DMS153 (cell line): ENCODE results near the gene TMPRSS6.

Source experiments
- DNase-seq: peaks from one replicate; lab custom pipeline; 2025; lab: John Stamatoyannopoulos, UW

TMPRSS6 gene

DNA sequence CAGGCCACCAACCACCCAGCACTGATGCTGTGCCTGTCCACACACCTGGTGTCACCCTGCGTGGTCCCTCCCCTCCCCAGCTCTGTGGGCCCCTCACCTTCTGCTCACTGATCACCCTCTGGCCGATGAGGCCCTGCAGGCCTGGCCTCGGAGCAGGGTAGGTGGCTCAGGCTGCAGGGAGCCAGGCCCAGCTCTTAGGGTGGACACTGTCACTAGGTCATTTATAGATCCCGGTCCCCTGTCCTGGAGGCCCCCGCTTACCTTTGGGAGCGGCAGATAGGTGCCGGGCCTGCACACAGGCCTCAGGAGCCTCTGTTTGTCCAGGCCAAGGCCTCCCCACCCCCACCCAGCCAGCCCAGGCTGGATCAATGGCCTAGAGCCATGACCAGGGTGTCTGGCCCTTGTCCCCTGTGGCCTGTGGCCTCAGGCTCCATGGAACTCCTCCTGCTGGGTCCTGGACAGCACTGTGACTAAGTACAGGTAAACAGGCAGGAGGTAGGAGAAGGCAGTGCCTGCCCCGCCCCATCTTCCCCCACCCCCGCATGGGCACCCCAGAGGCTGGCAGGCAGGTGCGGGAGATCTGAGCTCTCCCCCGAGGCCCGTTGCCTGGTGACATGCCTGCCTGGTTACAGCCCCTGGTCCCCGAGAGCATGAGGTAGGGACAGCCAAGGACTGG is at the start of gene TMPRSS6:
TMPRSS6 (minus strand) TSS at position 472 of the 676 bp plus-strand sequence. CDS start 6,296 bp downstream, outside the sequence.
- peak; percentile 28 for DNase-seq

DNA sequence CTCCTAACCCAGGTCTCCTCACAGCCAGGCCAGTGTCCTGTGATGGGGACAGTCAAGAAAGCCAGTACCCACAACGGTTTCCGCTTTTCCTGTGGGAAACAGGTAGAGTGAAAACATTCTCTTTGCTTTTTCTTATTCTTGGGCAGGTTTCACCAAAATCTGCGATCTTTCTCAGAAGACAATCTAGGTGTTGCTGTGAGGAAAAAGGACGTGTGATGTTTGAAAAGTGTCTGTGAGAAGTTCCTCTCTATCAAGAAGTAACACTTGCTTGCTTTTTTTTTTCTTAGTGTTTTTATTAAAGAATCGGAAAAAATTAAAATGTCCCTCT is 49.4 kb upstream of the TMPRSS6 start:
- DNase-seq: no peak

DNA sequence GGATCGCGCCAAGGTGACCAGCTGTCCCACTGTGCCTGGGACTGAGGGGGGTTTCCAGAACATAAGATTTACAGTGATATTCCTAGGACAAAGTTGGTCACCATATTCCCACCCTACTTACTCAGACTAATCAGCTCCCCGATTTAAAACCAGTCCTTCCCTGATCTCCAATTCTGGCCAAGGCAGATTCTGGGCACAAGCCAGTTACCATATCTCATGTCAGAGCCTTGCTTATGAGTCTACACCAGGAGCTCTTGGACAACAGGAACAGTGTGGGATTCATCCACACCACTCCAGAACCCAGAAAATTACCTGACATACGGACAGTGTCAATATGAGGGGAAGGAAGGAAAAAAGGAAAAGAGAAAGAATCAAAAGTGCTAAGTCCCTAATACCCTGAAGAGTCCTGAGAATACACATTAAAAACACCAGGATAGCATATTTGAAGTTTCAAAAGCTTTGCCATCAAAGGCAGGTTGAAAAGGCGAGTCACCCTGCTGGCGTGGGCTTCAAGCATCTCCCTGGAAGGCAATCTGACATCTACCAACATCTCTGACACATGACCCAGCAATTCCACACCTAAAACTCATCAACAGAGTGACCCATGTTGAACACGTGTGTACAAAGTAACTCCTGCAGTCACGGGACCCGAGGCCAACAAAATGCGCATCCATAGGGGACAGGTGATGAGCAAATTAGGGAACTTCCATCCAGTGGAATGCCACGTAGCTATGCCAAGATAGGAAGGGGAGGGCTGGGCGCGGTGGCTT is 48.2 kb upstream of the TMPRSS6 start:
- DNase-seq: no peak

DNA sequence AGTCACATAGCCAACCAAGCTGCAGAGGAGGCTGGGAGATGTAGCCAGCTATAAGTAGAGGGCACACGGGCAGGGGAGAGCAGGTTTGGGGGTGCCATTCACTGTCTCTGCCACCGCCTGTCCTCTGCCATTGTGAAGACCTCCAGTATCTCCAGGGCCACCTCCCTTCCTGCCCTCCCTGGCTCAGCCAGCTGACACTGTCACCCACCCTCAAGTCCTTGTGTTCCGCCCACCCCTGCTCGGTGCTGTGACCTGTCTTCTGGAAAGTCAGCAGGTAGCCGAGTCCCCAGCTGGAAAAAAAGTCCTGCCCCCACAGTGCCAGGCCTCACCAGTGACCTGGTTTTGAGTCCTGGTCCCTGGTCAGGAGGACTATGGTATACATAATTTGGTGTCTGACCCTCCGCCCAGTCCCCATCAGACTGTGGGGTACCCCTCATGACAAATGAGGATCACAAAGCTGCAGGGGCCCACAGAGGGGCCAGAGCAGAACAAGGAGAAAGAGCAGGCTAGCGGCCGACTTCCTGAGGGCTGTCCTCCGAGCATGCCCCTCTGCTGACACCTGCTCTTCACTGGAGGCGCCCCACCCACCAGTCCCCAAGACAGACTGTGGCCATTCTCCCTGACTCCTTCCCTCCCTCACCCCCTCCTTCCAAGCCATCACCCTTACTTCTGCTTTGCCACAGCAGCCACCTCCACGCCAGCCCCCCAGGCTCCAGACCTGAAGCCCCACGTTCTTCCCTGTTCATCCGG is 47.3 kb upstream of the TMPRSS6 start:
- DNase-seq: no peak

DNA sequence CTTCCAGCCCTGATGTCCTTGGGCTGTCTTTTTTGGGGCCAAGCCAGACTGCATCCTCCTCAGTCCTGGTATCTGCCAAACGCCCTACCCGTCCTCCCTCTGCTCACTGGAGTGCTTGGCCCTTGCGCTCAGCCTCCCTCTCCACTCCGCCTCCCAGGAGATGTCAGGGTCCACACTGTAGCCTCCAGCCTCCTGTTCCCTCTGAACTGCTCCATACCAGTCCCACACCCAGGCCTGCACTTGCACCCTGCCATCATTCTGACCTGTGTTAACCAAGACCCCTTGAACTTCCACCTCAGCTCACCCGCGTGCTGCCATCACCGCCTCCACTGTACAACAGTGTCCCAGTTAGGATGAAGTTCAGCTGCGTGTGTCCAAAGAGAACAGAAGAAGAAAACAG is 46.5 kb upstream of the TMPRSS6 start:
- no peak for DNase-seq

DNA sequence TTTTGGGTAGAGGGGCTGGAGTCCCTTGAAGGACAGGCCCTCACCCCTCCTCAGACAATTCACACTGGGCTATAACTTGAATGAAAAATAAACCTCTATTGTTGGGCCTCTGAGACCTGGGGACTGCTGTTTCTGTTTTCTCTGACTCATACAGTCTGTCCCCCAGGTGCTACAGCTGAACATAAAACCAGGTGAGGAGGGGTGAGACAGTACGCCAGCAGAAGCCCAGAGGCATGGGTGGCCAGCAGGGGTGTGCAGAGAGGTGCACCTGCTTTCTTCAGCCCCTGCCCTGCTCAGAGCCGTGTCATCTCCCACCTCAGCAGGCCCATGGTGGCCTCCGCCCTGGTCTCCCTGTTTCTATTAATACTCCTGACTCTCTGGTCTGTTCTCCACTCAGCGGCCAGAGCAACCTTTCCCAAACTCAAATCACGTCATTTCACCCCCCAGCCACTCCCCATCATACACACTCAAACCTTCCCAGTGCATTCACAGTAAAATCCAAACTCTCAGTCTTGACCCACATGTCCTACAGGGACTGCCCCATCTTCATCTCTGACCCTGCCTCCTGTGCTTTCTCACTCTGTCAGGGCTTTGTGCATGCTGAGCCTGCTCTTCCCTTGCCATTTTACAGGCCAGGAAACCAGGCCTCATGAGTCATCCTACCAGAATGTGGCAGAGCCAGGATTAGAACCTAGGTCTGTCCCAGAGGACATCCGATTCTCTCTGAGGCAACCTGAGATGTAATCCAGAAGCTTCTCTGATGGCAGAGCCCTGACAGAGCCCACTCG is 45.6 kb upstream of the TMPRSS6 start:
- no peak for DNase-seq

DNA sequence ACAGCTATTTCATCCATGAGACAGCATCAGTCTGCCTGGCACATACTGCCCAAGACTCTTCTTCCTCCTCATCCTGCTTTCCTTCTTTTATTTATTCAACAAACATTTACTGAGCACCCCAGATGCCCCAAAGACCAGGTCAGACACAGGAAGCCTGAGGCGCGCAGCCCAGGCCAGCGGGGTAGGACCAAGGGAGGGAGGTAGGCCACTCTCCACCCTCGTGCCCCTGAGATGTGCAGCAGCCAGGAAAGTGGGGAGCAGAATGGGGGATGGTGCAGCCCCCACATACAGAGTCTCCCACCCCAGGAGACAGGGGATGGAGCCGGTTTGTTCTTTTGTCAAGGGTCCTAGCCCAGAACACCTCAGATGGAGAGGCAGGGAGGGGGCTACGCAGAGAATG is 44.4 kb upstream of the TMPRSS6 start:
- DNase-seq: no peak

DNA sequence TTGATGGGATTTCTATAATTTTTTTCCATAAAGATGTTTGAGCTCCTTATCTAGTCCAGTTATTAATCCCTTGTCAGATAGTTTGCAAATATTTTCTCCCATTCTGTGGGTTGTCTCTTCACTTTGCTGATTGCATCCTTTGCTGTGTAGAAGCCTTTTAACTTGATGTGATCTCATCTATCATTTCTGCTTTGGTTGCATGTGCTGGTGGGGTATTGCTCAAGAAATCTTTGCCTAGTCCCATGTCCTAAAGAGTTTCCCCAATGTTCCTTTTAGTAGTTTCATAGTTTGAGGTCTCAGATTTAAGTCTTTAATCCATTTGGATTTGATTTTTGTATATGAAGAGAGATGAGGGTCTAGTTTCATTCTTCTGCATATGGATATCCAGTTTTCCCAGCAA is 41.9 kb upstream of the TMPRSS6 start:
- DNase-seq: no peak

DNA sequence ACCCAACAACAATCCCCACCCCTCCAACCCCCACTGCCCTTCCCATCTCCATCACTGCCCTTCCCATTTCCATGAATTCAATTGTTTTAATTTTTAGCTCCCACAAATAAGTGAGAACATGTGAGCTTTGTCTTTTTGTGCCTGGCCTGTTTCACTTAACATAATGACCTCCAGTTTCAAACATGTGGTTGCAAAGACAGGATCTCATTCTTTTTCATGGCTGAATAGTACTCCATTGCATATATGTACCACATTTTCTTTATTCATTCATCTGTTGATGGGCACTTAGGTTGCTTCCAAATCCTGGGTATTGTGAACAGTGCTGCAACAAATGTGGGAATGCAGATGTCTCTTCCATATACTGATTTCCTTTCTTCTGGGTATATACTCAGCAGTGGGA is 41.2 kb upstream of the TMPRSS6 start:
- DNase-seq: no peak

DNA sequence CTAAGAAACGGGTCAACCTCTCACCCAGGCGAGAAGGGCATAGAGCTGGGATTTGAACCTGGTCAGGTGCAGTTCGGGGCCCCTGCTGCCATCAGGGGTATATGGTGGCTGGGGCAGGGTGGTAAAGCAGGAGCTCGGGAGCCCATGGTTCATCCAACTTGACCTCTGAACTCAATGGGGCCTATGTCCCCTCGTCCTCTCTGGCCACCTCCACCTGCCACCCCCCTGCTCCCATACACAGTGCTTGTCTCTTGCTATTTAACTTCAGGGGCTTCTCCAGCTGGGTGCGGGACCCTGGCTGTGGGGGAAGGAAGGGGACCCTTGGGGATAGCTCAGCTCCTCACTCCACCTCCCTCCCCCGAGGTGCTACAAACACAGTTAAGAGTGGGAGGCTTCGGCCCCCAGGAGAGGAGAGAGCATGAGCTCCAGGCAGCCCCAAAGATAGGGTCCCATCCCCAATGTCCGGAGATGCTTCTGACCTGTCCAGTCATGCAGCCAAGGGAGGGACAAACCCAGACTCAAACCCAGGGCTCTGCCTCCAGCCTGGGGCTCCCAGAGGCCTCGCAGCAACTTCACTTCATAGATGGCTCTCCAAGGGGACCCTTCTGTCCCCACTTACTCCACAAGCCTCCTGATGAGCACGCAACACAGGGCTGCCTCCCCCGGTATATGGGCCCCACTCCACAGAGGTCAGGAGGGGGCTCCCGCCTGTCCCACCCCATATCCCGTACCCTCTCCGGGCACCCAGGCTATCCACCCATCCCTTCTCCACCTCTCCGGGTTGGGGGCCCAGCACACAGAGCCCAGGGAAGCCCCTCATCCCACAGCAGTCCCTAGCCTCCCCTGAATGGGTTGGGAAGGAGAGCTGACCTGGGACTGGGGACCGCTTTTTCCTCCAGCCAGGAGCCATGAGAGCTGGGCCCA is 39.5 kb upstream of the TMPRSS6 start:
- DNase-seq: no peak

DNA sequence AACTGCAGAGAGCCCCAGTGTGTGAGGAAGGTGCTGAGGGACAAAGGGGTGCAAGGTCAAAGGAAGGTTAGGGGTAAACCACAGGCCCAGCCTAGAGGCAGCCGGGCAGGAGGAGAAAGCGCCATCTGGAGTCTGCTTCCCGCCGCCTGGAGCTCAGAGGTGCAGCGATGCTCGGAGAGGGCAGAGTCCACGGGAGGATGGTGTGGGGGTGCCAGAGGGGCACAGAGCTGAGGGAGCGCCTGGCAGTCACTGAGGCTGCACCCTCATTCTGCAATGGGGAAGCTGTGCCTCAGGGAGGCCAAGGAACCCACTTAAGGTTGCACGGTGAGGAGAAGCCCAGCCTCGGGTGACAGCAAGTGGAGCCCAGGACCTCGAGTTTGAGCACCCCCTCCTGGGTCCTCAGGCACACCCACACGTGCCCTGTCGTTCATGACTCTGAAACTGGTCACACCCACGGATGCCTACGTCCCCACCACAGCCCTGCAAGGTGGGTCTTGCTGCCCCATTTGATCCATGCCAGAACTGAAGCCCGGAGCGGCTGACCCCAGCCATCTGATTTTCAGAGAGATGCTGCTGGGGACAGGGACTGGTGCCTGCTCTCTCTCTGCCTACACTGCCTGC is 38.6 kb upstream of the TMPRSS6 start:
- no peak for DNase-seq

DNA sequence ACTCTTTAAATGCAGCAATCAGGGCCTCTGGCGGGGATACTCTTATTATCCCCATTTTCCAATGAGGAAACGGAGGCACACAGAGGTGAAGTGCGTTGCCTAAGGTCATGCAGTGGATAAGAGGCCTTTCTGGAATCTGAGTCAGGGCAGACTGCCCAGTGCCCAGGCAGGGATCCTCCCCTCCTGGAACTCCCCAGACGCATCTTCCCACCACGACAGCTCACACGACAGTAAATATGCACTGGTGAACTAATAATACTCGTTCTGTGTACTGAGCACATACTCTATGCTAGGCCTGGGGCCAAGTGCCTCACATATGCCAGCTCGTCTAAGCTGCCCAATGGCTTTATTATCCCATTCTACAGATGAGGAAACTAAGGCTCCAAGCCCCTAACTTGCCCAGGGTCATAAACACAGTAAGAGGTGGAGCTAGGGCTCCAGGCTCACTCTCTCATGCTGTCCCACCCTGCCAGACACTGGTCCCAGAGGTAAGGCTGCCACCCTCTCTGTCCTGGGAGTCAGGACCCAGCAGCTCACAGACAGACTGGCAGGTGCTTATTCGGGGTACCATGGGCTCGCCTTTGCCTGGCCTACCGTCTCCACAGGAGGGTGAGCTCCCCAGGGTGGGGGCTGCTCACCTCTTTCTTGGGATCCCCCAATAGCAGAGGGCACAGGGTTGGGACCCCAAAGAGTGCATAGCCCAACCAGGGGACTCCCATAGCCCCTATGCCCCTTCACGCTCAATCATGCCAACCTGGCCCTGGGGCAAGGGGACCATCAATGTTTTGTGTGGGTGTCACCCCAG is 37.9 kb upstream of the TMPRSS6 start:
- DNase-seq: no peak

DNA sequence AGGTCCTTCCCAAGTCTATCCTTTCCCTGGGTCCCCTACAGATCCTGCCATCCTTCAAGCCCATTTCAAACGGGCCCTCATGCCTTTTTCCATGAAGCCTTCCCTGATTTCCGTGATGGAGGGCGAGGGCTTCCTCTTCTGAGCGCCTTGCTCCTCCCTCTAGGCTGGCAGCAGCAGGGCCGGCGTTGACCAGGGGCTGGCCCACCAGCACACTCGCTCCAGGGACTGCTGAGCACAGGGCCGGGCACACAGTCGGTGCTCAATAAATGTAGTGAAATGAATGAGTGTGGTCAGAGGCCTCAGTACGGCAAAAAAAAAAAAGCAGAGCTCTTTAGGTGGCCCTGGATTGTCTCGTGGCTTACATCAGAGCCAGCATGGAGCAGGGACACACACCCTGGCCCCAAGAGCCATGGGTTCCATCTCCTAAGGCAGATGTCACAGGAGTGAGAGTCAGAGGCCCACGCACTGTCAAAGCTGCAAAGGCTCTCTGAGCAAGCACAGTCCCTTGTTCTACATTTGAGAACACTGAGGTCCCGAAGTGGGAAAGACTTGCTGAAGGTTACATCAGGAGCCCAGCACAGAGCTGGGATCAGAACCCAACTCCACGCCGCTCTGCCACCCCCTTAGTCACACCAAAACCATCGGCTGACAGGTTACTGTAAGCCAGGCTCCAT is 37.1 kb upstream of the TMPRSS6 start:
- no peak for DNase-seq

DNA sequence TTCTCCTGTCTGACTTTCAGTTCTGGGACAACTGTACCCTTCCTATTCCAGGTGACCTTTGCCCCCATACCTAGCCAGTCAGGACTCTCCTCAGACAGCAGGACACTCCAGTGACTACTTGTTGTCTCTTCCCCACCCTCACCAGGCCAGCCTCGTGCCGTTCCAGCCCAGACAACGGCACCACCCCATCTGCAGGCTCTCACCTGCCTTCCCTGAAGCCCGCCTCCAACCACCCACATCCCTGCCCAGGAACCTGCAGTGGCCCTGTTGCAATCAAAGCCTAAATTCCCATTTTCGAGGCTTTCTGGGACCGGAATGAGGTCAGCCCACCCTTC is 36.5 kb upstream of the TMPRSS6 start:
- DNase-seq: no peak

DNA sequence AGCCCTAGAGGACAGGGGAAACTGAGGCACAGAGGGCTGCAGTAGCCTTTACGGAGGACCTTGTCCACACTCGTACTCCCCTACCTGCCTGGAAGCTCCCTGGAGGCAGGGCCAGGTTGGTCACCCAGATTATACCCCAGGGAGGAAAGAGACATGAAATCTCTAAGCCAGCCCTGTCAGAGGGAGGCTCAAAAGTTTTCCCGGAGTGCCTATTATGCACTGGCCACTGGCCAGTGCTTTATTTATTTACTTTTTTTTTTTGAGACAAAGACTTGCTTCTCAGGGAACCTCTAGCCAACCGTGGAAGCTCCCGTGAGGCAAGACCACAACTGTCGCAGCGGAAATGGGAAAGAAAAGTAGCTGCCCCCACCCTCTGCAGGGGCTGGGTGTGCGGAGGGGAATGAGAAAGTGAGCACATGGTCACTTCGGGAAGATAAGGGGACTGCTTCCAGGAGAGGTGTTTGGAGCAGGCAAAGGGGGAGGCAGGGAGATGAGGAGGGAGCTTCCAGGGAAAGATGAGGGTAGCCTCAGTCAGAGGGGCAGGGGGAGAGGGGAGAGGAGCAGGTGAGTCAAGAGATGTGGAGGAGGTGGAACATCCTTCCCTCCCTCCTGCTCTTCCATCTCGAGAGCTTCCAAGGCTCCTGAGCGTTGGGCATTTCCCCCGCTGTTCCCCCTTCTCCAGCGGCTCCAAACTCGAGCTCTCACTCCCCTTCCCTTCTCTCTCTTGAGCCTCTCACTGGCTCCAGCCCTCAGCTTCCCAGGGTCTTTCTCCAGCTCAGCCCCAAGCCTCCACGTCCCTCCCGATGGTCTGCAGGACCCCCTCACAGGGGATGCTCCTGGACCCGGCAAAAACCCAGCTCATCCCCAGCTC is 35.9 kb upstream of the TMPRSS6 start:
- DNase-seq: no peak

DNA sequence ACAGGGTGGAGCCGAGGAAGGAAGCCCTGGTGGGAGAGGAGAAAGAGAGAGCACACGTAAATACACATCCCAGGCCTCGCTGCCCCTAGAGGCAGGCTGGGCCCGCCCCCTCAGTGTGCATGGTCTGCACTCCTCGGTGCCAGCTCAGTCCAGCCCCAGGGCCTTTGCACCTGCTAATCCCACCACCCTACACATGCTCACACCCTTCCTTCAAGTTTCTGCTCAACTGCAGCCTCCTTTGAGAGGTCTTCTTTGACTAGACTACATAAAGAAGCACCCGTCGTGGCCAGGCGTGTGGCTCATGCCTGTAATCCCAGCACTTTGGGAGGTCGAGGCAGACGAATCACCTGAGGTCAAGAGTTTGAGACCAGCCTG is 34.7 kb upstream of the TMPRSS6 start:
- DNase-seq: no peak

DNA sequence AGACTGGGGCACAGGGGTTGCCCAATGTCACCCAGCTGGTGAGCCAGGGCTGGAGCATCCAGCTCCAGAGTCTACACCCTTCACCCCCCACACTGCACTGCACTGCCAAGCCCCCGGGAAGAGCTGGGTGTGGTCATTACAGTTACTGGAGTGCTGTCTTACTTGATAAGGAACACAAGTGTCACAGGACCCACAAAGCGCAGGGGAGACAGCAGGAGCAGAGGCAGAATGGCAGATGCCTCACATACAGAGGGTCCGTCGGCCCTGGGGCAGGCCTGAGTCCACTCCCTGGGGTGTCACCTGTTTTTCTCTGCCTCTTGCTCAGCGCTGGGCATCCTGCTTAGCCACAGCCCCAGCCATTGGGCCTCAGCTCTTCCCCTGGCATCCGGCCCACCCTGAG is 32.5 kb upstream of the TMPRSS6 start:
- DNase-seq: no peak

DNA sequence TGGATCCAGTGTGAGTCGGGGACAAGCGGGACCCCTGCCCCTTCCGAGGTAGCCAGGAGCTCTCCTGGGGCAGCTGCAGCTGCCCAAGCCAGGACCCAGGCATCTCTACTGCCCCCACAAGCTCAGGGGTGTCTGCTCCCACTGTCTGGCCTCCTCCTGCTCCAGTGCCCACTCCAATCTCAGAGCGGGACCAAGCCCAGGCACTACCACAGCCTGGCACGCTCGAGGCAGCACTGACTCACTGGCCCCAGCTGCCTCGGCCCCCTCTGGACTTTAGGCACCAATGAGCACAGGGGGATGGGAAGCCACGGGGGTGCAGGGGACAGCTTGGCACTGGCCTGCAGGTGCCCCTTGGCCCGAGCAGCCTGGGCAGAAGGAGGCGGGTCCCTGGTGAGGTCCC is 32.0 kb upstream of the TMPRSS6 start:
- DNase-seq: no peak
